NCI-H774 (cell line): Measurements from ENCODE around the gene SSTR4.
"Not testable (repeated sequence)": the region's sequence is repeated elsewhere in the genome, so short reads cannot be mapped to it uniquely, and the experiment has no call there.

Source experiments
- DNase-seq: peaks from one replicate; lab custom pipeline; 2025; lab: John Stamatoyannopoulos, UW

SSTR4 gene

GRCh38 chr20:23018941-23019340 lies 16.2 kb upstream of the SSTR4 start:
- DNase-seq: no peak

GRCh38 chr20:23019403-23019802 lies 15.7 kb upstream of the SSTR4 start:
- DNase-seq: no peak

DNA sequence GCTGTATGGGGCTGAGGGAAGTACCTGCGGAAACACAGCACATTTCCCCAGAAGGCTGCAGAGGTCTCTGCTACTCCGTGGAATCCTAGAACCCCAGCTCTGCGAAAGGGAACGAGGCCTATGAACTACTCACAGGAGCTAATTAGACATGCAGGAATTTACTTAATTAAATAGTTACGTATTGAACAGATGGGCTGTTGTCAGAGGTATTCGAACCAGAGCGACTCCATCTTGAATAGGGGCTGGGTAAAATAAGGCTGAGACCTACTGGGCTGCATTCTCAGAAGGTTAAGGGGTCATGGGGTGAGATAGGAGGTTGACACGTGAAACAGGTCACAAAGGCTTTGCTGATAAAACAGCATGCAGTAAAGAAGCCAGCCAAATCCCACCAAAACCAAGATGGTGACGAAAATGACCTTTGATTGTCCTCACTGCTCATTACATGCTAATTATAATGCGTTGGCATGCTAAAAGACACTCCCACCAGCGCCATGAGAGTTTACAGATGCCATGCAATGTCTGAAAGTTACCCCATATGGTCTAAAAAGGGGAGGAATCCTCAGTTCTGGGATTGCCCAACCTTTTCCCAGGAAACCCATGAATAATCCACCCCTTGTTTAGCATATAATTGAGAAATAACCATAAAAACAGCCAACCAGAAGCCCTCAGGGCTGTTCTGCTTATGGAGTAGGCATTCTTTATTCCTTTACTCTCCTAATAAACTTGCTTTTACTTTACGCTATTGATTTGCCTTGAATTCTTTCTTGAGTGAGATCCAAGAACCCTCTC lies 14.7 kb upstream of the SSTR4 start:
- DNase-seq: no peak

DNA sequence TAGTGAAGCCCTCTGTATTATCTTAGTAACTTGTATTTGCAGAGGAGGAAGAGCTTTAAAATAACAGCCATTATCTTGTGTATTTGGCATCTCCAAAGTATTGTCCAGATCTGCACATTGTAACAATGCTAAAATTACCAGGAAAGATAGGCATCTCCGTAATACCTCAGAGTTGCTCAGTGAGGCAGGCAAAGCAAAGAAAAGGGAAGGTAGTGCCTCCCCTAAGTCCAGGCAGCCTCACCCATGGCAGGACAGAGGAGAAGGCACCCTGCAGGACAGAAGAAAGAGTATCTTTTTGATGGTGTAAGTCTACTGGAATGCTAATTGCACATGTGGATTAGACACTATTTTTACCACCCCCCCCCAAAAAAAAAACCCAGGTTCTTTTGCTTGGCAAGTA lies 13.6 kb upstream of the SSTR4 start:
- no peak for DNase-seq

- no peak for DNase-seq
Measured at GRCh38 chr20:23021951-23022350, 13.2 kb upstream of the SSTR4 start.

GRCh38 chr20:23022849-23023248 lies 12.3 kb upstream of the SSTR4 start:
- no peak for DNase-seq

DNA sequence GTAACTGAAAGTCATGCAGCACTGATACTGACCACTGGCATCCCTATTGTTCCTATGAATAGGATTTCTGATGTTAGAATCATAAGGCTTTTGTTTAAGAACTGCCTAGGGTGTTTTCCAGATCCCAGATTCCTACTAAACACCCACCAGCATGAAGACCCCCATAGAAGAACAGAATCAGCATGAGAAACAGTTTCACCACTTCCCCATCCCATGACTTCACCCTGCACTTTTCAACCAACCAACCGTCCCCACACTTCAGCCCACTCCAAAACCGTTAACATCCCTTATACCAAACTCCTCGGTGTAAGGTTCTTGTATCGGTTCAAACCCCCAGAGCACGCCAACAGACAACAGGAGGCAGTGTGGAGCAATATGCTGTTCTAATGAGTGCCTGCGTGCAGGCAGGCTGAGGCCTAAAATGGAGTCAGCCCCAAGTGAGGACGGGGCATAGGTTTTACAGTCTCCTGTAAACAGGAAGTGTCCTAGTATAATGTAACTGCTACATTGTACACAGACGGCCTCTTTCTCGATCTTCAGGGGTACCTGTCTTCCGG lies 11.4 kb upstream of the SSTR4 start:
- no peak for DNase-seq

- DNase-seq: no peak
Measured at GRCh38 chr20:23024701-23025100, 10.4 kb upstream of the SSTR4 start.

GRCh38 chr20:23025503-23025902 lies 9.6 kb upstream of the SSTR4 start:
- DNase-seq: not testable (repeated sequence)

DNA sequence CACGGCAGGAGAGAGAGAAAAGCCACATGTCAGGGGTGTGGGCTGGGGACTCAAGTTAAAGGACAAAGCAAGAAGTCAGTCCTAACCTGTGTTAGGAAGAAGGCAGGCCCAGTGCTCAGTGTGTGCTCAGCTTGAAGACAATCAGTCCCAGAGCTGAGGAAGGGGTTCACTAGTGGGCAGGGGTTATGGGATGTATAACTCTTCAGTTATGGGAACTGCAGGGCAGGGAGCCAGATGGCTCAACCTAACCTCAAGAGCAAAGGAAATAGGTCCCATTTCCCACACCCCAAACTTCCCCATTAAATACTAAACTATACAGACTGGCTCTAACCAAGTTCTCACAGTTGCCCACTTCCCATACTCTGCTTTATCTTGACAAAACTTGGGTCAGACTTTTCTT lies 7.4 kb upstream of the SSTR4 start:
- DNase-seq: no peak

DNA sequence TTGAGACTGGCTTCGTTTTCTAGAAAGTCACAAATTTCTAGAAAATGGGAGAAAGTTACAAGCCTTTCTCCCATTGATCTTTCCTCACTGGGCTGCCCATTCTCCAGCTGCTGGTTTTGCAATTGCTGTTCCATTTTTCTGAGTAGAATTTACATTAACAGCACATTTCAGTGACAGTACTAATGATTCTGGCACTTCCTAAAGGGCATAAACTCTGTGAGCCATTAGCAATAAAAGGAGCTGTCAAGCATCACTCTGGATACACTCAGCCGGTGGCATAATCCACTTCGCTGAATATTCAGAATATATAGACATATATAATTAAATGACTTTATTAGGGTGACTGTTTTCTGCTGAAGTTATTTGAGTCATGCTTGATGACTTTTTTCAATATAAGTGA lies 6.7 kb upstream of the SSTR4 start:
- no peak for DNase-seq

- DNase-seq: no peak
Measured at GRCh38 chr20:23029324-23029723, 5.8 kb upstream of the SSTR4 start.

DNA sequence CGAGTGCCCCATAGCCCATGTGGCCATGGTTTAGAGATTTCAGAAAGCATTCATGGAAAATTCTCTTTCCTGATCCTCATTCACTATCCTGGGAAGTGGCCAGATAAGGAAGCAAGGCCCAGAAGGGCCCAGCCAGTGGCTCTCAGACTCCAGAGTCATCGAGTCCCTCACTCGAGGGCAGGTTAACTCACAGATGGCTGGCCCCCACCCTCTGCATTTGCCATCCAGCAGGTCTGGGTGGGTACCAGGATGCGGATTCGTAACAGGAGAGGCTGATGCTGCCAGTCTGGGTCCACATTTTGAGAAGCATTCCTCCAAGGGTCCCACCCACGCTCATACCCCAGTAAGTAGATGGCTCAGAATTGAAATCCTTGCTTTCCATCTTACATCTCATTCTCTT lies 3.8 kb upstream of the SSTR4 start:
- no peak for DNase-seq

GRCh38 chr20:23032056-23032749 lies 2.9 kb upstream of the SSTR4 start:
- no peak for DNase-seq

DNA sequence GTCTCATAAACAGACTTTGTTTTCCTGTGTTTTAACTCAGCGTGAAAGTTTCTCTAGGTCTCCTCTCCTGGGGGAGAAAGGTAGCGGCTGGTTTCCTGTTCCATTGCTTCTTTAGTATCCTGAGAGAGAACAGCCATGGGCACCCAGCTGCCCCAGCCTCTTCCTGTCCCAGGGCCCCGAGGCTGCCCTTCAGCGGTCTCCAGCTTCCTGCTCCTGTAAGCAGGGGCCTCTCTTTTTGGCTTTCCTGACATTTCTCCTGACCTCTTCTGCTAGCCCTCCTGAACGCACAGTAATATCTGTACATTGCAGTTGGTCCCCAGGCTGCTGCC lies 2.4 kb upstream of the SSTR4 start:
- no peak for DNase-seq

GRCh38 chr20:23033918-23034317 lies 1.2 kb upstream of the SSTR4 start:
- DNase-seq: no peak

DNA sequence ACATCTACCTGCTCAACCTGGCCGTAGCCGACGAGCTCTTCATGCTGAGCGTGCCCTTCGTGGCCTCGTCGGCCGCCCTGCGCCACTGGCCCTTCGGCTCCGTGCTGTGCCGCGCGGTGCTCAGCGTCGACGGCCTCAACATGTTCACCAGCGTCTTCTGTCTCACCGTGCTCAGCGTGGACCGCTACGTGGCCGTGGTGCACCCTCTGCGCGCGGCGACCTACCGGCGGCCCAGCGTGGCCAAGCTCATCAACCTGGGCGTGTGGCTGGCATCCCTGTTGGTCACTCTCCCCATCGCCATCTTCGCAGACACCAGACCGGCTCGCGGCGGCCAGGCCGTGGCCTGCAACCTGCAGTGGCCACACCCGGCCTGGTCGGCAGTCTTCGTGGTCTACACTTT lies 619 bp downstream of the SSTR4 start:
- DNase-seq: no peak

DNA sequence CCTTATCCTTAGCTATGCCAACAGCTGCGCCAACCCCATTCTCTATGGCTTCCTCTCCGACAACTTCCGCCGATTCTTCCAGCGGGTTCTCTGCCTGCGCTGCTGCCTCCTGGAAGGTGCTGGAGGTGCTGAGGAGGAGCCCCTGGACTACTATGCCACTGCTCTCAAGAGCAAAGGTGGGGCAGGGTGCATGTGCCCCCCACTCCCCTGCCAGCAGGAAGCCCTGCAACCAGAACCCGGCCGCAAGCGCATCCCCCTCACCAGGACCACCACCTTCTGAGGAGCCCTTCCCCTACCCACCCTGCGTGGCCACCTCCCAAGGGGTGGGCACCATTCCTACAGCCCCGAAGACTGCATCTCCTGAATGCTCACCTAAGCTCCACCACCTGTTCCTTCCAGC lies 1.3 kb downstream of the SSTR4 start:
- no peak for DNase-seq

GRCh38 chr20:23037017-23037481 lies 1.9 kb downstream of the SSTR4 start:
- no peak for DNase-seq

DNA sequence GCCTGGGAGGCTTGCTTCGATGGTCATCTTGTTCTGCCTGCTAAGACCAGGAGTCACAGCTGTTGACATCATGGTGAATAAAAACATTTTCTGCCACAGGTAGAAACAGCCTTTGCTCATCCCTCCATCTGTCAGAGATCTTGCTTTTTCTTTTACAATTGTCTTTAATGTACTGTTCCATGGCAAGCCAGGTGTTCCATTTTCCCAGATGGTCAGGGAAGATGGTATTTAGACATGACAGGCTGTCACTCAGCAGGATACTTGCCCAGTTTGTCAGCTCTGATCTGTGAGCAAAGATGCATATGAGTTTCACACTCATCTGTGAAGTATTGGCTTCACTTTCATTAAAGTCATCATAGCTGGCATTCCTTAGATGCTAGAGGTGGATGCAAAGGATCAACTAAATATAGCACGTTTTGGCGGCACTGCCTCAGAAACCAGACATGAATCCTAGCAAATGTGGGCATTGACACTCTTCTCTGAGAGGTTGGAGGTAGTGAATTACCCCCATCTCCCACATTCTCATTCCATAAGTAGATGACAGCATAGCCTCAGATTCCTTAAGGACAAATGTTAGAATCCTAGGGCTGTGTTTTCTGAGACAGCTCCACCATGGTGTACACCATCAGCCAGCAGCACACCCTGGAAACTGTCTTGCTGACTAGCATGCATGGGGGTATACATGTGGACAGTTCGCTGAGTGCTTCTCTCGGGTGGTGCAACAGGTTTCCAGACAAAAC lies 4.2 kb downstream of the SSTR4 start:
- no peak for DNase-seq

GRCh38 chr20:23039885-23040508 lies 4.9 kb downstream of the SSTR4 start:
- DNase-seq: no peak

GRCh38 chr20:23042270-23042669 lies 7.2 kb downstream of the SSTR4 start:
- DNase-seq: no peak
